Measurements from ENCODE around the gene TSPO2. TPM values are rescaled to one million over a fixed set of nuclear protein-coding genes. Genes with fewer than 3 reads are reported as not detected.

Gene TSPO2
- total and polyA plus RNA-seq, 2 donors (not counting 3 experiments of a cell fraction or from before 2014, with no cell fraction given) = not detected

DNA sequence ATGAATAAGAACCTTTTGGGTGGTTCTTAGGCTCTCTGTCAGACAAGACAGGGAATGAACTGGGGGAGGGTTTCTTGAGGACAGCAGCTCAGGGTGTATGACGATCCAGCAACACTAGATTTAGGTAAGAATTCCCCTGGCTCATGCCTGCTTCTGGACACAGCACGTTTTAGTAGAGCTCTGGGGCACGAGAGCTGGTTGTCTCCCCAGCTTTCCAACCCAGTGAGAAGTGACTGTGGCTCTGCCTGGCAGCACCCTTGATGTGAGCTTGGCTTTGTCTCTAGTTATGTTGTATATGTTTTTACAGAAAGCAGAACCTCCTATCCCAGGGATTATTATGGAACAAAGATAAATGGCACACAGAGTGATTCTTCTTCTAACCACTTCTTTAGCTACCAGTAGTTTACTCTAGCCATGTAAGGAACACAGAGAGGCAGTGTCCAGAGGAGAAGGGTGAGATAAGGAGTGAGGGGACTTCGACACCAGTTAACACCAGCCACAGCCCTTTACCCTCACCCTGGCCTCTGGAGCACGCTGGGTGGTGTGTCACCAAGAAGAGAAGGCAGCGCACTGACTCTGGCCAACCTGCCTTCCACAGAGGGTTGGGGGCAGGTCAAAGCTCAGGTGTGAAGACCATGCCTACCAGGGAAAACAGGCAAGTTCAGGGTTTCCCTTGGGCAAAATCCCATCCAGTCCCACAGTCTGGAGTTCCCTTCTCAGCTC lies 14.7 kb downstream of the TSPO2 start:
- H3K36me3 ChIP-seq (ENCODE audit: control insufficient read depth in 2 of 2, extremely low read depth in 1 of 2, insufficient read depth in 2 of 2, low read length in 2 of 2) = no peaks in the 10 kb centered on the region
- no peaks in the 10 kb centered on the region for H3K9me3 ChIP-seq (replicated peaks; ENCODE audit: control insufficient read depth, insufficient read depth, low read length)
- intact Hi-C loops (cut with micrococcal nuclease) = no loop called here
- TF ChIP-seq MYC (IDR thresholded peaks at IDR 0.05; ENCODE audit: low read depth, low read length) = no peak
- TF ChIP-seq POLR2AphosphoS5 (IDR thresholded peaks at IDR 0.05; ENCODE audit: insufficient read depth, low read depth, low read length) = no peak
- TF ChIP-seq, protein P1, sequence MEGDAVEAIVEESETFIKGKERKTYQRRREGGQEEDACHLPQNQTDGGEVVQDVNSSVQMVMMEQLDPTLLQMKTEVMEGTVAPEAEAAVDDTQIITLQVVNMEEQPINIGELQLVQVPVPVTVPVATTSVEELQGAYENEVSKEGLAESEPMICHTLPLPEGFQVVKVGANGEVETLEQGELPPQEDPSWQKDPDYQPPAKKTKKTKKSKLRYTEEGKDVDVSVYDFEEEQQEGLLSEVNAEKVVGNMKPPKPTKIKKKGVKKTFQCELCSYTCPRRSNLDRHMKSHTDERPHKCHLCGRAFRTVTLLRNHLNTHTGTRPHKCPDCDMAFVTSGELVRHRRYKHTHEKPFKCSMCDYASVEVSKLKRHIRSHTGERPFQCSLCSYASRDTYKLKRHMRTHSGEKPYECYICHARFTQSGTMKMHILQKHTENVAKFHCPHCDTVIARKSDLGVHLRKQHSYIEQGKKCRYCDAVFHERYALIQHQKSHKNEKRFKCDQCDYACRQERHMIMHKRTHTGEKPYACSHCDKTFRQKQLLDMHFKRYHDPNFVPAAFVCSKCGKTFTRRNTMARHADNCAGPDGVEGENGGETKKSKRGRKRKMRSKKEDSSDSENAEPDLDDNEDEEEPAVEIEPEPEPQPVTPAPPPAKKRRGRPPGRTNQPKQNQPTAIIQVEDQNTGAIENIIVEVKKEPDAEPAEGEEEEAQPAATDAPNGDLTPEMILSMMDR (IDR thresholded peaks at IDR 0.05; ENCODE audit: extremely low read depth in 1 of 2, insufficient read depth in 1 of 2, low read depth in 1 of 2, low read length in 2 of 2) = no peak
- TF ChIP-seq FOS (IDR thresholded peaks at IDR 0.05; ENCODE audit: borderline replicate concordance, insufficient read depth, low read length) = no peak
- no peak for TF ChIP-seq GATA2 (IDR thresholded peaks at IDR 0.05; ENCODE audit: insufficient read depth, insufficient read length, low read depth, low read length)
- H2AFZ ChIP-seq (ENCODE audit: low read depth, low read length) = no peak overlapping the region
- ChIA-PET POLR2A (no interaction called here), CTCF (interaction anchor here (0.6 to 4.3 kb wide), 6 partner anchors 10 to 478 kb away, joined by 3 to 22 read pairs (median 6); partner anchors contain the start of gene UNC5CL)
- H3K27ac ChIP-seq (ENCODE audit: insufficient read depth, low read depth, low read length) = no peak overlapping the region
- no peak for FAIRE-seq
- peaks cover 9% of the 10 kb centered on the region for H3K4me1 ChIP-seq (ENCODE audit: control insufficient read depth, extremely low read depth, insufficient read depth, low read length)
- no peaks in the 10 kb centered on the region for H3K79me2 ChIP-seq (ENCODE audit: control insufficient read depth, insufficient read depth, low read length)
- DNase-seq (ENCODE audit: low read depth, low spot score) = no peak
- H3K4me3 ChIP-seq (replicated peaks in 1 of 3; ENCODE audit: insufficient read depth in 1 of 3, low read depth in 1 of 3, low read length in 3 of 3) = no peak overlapping the region
- no TSS peak for BruUV-seq (replicated peaks)
- H4K20me1 ChIP-seq (replicated peaks; ENCODE audit: control insufficient read depth, extremely low read depth, insufficient read depth, low read length) = no peaks in the 10 kb centered on the region
- dilution Hi-C loops (cut with MboI; ENCODE audit: extremely low pct_ligation_motif_present, low sequenced_read_pairs) = no loop called here
- H3K9ac ChIP-seq (replicated peaks; ENCODE audit: extremely low read depth, insufficient read depth, low read length) = no peak overlapping the region
- peaks cover 0 to 3% of the 10 kb centered on the region in 2 experiments for H3K27me3 ChIP-seq (ENCODE audit: control insufficient read depth in 2 of 2, insufficient read depth in 2 of 2, low read length in 2 of 2)
- H3K9me1 ChIP-seq (replicated peaks; ENCODE audit: control insufficient read depth, extremely low read depth, insufficient read depth, low read length) = no peaks in the 10 kb centered on the region
- H3K4me2 ChIP-seq (ENCODE audit: insufficient read depth, low read length) = no peak overlapping the region
